H9 (cell line): ENCODE results near the gene SUGP1. TPM values are rescaled to one million over a fixed set of nuclear protein-coding genes. Genes with fewer than 3 reads are reported as not detected.

ENCODE experiments used
- DNase-seq: peaks from one replicate; pipeline ENCODE4 v3.0.0-alpha.2; 2017
- H2AFZ ChIP-seq: one replicate; pipeline ENCODE4 v1.6.1; 2013; ENCODE audit warnings: mild to moderate bottlenecking, low read length, control low read depth, moderate library complexity
- H2AK5ac ChIP-seq: 2 replicates; pipeline ENCODE4 v1.6.1; 2013; ENCODE audit warnings: low read length, control low read depth, mixed read lengths; ENCODE audit not compliant: insufficient read length
- H2BK120ac ChIP-seq: one replicate; pipeline ENCODE4 v1.6.1; 2013; ENCODE audit warnings: low read depth, mild to moderate bottlenecking, low read length, control low read depth, inconsistent platforms; ENCODE audit not compliant: poor library complexity, severe bottlenecking
- H2BK12ac ChIP-seq: 2 replicates; pipeline ENCODE4 v1.6.1; 2013; ENCODE audit warnings: low read length, control low read depth, mixed read lengths, low read depth; ENCODE audit not compliant: insufficient read length
- H2BK15ac ChIP-seq: 2 replicates; pipeline ENCODE4 v1.6.1; 2013; ENCODE audit warnings: low read depth, low read length, control low read depth
- H2BK20ac ChIP-seq: one replicate; pipeline ENCODE4 v1.6.1; 2013; ENCODE audit warnings: low read depth, mild to moderate bottlenecking, low read length, control low read depth, inconsistent platforms; ENCODE audit not compliant: poor library complexity, severe bottlenecking
- H2BK5ac ChIP-seq: 2 replicates; pipeline ENCODE4 v1.6.1; 2013; ENCODE audit warnings: low read length, control low read depth, mixed read lengths; ENCODE audit not compliant: insufficient read length
- H3K14ac ChIP-seq: 2 replicates; pipeline ENCODE4 v1.6.1; 2013; ENCODE audit warnings: low read length, control low read depth; ENCODE audit not compliant: insufficient read depth
- H3K18ac ChIP-seq: 2 replicates; pipeline ENCODE4 v1.6.1; 2013; ENCODE audit warnings: low read depth, mild to moderate bottlenecking, mixed read lengths, low read length, control low read depth; ENCODE audit not compliant: insufficient read length
- H3K23ac ChIP-seq: 2 replicates; pipeline ENCODE4 v1.6.1; 2013; ENCODE audit warnings: low read length, control low read depth, mixed read lengths, low read depth; ENCODE audit not compliant: insufficient read length
- H3K23me2 ChIP-seq: 2 replicates; pipeline ENCODE4 v1.6.1; 2013; ENCODE audit warnings: low read depth, mild to moderate bottlenecking, mixed read lengths, low read length, control low read depth; ENCODE audit not compliant: insufficient read length, poor library complexity, severe bottlenecking
- H3K27ac ChIP-seq: 2 replicates; pipeline ENCODE4 v1.5.1; 2013; ENCODE audit warnings: low read length, control low read depth, mixed read lengths, low read depth; ENCODE audit not compliant: insufficient read length
- H3K27me3 ChIP-seq: 2 replicates; pipeline ENCODE4 v1.6.1; 2013; ENCODE audit warnings: low read length, control low read depth, inconsistent platforms; ENCODE audit not compliant: insufficient read depth
- H3K4ac ChIP-seq: 2 replicates; pipeline ENCODE4 v1.6.1; 2013; ENCODE audit warnings: low read depth, mild to moderate bottlenecking, control low read depth, inconsistent platforms, low read length, moderate library complexity
- H3K4me1 ChIP-seq: 2 replicates; pipeline ENCODE4 v1.6.1; 2013; ENCODE audit warnings: low read length, control low read depth, inconsistent platforms; ENCODE audit not compliant: insufficient read depth
- H3K4me2 ChIP-seq: 2 replicates; pipeline ENCODE4 v1.6.1; 2013; ENCODE audit warnings: low read length, control low read depth, mixed read lengths; ENCODE audit not compliant: insufficient read length, insufficient read depth
- H3K56ac ChIP-seq: 2 replicates; pipeline ENCODE4 v1.6.1; 2013; ENCODE audit warnings: low read depth, mild to moderate bottlenecking, mixed read lengths, low read length, control low read depth; ENCODE audit not compliant: insufficient read length
- H3K79me1 ChIP-seq: 2 replicates; pipeline ENCODE4 v1.6.1; 2013; ENCODE audit warnings: low read depth, mild to moderate bottlenecking, moderate library complexity, low read length, control low read depth, inconsistent platforms; ENCODE audit not compliant: insufficient read depth, poor library complexity, severe bottlenecking
- H3K79me2 ChIP-seq: 2 replicates; pipeline ENCODE4 v1.6.1; 2013; ENCODE audit warnings: low read length, control low read depth, inconsistent platforms; ENCODE audit not compliant: insufficient read depth
- H3K9ac ChIP-seq: 2 replicates; pipeline ENCODE4 v1.6.1; 2013; ENCODE audit warnings: low read length, control low read depth, mixed read lengths; ENCODE audit not compliant: insufficient read length; ENCODE audit errors: extremely low read depth
- H3K9me3 ChIP-seq: one replicate; pipeline ENCODE4 v1.6.1; 2013; ENCODE audit warnings: low read depth, low read length, inconsistent platforms; ENCODE audit not compliant: control insufficient read depth
- H3T11ph ChIP-seq: one replicate; pipeline ENCODE4 v1.6.1; 2013; ENCODE audit warnings: mild to moderate bottlenecking, low read length, control low read depth, inconsistent platforms
- H4K20me1 ChIP-seq: one replicate; pipeline ENCODE4 v1.6.1; 2013; ENCODE audit not compliant: control insufficient read depth, insufficient read length, insufficient read depth
- H4K5ac ChIP-seq: 2 replicates; pipeline ENCODE4 v1.6.1; 2013; ENCODE audit warnings: low read depth, mild to moderate bottlenecking, mixed read lengths, low read length, control low read depth; ENCODE audit not compliant: insufficient read length
- H4K8ac ChIP-seq: replicated peaks from 2 replicates; pipeline ENCODE4 v1.6.1; 2013; ENCODE audit warnings: low read length, control low read depth, mixed read lengths, low read depth; ENCODE audit not compliant: insufficient read length
- H4K91ac ChIP-seq: 2 replicates; pipeline ENCODE4 v1.6.1; 2013; ENCODE audit warnings: low read depth, mild to moderate bottlenecking, moderate library complexity, mixed read lengths, low read length, control low read depth; ENCODE audit not compliant: insufficient read length
- H3K27ac Mint-ChIP-seq, 3 experiments: 2 replicates in 2 of 3; 3 replicates in 1 of 3; pipeline ENCODE4 v1.8.0; 2020 to 2021; ENCODE audit warnings: mixed read lengths in 3 of 3, mild to moderate bottlenecking in 1 of 3, moderate library complexity in 1 of 3
- H3K27me3 Mint-ChIP-seq: 2 replicates; pipeline ENCODE4 v1.8.0; 2021; ENCODE audit warnings: low read depth, mild to moderate bottlenecking, moderate library complexity, mixed read lengths
- H3K36me3 Mint-ChIP-seq, 3 experiments: 2 replicates in 2 of 3; 3 replicates in 1 of 3; pipeline ENCODE4 v1.8.0; 2020 to 2021; ENCODE audit warnings: low read depth in 3 of 3, mixed read lengths in 3 of 3; ENCODE audit not compliant: insufficient read depth in 1 of 3
- H3K4me1 Mint-ChIP-seq, 2 experiments: 2 replicates each; pipeline ENCODE4 v1.8.0; 2020; ENCODE audit warnings: mixed read lengths in 2 of 2
- H3K4me3 Mint-ChIP-seq, 2 experiments: 2 replicates in 1 of 2; 3 replicates in 1 of 2; pipeline ENCODE4 v1.8.0; 2020 to 2021; ENCODE audit warnings: mild to moderate bottlenecking in 2 of 2, mixed read lengths in 2 of 2, moderate library complexity in 1 of 2
- H3K9me3 Mint-ChIP-seq, 2 experiments: 2 replicates in 1 of 2; 3 replicates in 1 of 2; pipeline ENCODE4 v1.8.0; 2020; ENCODE audit warnings: mild to moderate bottlenecking in 2 of 2, mixed read lengths in 2 of 2, moderate library complexity in 1 of 2
- WGBS: extraction: QIAGEN DNeasy Blood & Tissue Kit; methylation state at CpG from one replicate; pipeline ENCODE4 v1.1.7; 2013; ENCODE audit warnings: missing lambda C conversion rate, low lambda C conversion rate, mixed read lengths; ENCODE audit not compliant: insufficient read length; ENCODE audit errors: extremely low coverage; 5-methylcytosine and 5-hydroxymethylcytosine counted together
- total RNA-seq: library from RNA; stranded (reverse); gene quantifications from 2 replicates; pipeline ENCODE4 v1.2.1, GENCODE V29; 2021
- TF ChIP-seq, protein P1 (sequence below): fragments of 200-600 bp; sonication (generic); conservative IDR thresholded peaks from 3 replicates; pipeline ENCODE4 v1.8.0; 2021; ENCODE audit warnings: antibody characterized with exemption, mild to moderate bottlenecking

SUGP1 gene
- total RNA-seq, 1 experiment from 2014 or later, result 103 TPM

DNA sequence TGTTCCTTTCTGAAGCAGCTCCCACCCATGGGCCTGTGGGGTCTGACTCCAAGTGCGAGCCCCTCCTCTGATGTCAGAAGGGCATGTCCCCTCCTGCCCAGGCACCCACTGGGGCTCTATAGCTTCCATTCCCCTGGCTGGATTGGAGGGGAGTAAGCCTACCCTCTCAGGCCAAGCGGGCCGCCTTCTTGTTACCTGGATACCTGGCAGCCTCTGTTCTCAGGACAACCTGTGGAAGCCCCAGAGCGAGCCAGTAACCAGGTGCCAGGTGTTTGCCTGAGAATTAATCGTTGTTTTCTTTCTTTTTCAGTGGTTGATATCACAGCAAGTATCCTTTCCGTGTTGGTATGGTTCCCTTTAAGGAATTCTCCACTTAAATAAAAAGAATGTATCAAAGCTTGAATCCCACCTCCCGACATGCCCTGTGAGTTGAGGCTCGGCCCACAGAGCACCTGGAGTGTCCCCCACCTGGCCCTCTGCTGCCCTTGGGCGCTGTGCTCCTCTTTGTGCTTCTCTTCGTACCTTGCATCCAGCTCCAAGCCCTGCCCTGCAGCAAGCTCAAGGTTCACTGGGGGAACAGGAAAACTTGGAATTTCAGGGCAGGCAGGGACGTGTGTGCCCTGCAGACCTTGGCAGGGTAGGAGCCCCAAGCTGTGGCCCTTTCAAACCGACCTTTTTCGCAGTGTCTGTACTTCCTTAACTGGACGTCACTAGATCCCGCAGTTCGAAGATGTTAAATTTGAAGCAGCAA lies 15.3 kb upstream of the SUGP1 start:
- no CpG with 5 or more reads among the region's 16 CpGs for WGBS
- TF ChIP-seq, protein P1, sequence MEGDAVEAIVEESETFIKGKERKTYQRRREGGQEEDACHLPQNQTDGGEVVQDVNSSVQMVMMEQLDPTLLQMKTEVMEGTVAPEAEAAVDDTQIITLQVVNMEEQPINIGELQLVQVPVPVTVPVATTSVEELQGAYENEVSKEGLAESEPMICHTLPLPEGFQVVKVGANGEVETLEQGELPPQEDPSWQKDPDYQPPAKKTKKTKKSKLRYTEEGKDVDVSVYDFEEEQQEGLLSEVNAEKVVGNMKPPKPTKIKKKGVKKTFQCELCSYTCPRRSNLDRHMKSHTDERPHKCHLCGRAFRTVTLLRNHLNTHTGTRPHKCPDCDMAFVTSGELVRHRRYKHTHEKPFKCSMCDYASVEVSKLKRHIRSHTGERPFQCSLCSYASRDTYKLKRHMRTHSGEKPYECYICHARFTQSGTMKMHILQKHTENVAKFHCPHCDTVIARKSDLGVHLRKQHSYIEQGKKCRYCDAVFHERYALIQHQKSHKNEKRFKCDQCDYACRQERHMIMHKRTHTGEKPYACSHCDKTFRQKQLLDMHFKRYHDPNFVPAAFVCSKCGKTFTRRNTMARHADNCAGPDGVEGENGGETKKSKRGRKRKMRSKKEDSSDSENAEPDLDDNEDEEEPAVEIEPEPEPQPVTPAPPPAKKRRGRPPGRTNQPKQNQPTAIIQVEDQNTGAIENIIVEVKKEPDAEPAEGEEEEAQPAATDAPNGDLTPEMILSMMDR, result no peak
- no peak overlapping the region for H3K9ac ChIP-seq
- no peak overlapping the region for H2BK12ac ChIP-seq
- H3K4me1 Mint-ChIP-seq, result no peaks in the 10 kb centered on the region
- H3K27me3 Mint-ChIP-seq, result no peaks in the 10 kb centered on the region
- no peak overlapping the region for H3T11ph ChIP-seq
- no peak overlapping the region for H4K91ac ChIP-seq
- no peak overlapping the region for H4K5ac ChIP-seq
- no peaks in the 10 kb centered on the region for H3K4me1 ChIP-seq
- no peak overlapping the region for H2BK20ac ChIP-seq
- H3K79me1 ChIP-seq, result no peaks in the 10 kb centered on the region
- no peaks in the 10 kb centered on the region for H3K27me3 ChIP-seq
- H4K20me1 ChIP-seq, result no peaks in the 10 kb centered on the region
- peaks cover 15 to 50% (median 50%) of the 10 kb centered on the region in 3 experiments; a peak in 6 of 7 replicates for H3K36me3 Mint-ChIP-seq
- H2AFZ ChIP-seq, result no peak overlapping the region
- H2BK5ac ChIP-seq, result no peak overlapping the region
- no peaks in the 10 kb centered on the region for H3K23me2 ChIP-seq
- H3K9me3 ChIP-seq, result no peaks in the 10 kb centered on the region
- no peak overlapping the region for H4K8ac ChIP-seq
- no peak overlapping the region for H3K18ac ChIP-seq
- H3K9me3 Mint-ChIP-seq, result no peaks in the 10 kb centered on the region
- H2BK120ac ChIP-seq, result no peak overlapping the region
- no peak overlapping the region for H3K23ac ChIP-seq
- no peak overlapping the region for H3K4ac ChIP-seq
- H2BK15ac ChIP-seq, result no peak overlapping the region
- no peak overlapping the region for H3K56ac ChIP-seq
- no peak overlapping the region for H3K27ac ChIP-seq
- H3K27ac Mint-ChIP-seq, result peak overlapping the region in 2 of 3 experiments; percentile 91 to 92; a peak in 4 of 7 replicates
- no peaks in the 10 kb centered on the region for H3K79me2 ChIP-seq
- no peak overlapping the region for H3K4me2 ChIP-seq
- H2AK5ac ChIP-seq, result no peak overlapping the region
- H3K14ac ChIP-seq, result no peak overlapping the region
- no peak overlapping the region for H3K4me3 Mint-ChIP-seq
- no peak for DNase-seq
